GM12873 (cell line): ENCODE results near the gene ACOD1.

Source experiments
- TF ChIP-seq, protein P1 (sequence below): IDR thresholded peaks from 2 replicates; pipeline ENCODE4 v1.5.1; 2012; ENCODE audit warnings: low read depth, mild to moderate bottlenecking, moderate library complexity, low read length, control low read depth; ENCODE audit not compliant: insufficient read depth; ENCODE audit errors: missing control alignments

ACOD1 gene

DNA sequence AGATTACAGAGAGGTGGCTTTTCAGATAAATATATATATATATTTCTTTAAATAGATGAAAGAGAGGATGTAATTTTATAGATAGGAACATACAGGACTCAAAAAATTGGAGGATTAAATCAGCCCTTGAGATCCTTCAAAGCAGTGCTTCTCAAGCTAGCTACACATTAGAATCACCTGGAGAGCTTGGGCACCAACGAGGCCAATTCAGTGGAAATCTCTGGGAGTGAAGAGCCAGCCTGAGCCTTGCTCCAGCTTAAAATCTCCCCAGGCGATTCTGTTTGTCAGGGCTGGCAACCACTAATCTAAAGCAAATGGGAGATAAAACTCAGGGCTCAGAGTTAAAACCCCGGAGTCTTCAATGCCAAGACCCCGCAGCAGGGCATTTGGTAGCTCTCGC, 28.6 kb downstream of the ACOD1 start:
- TF ChIP-seq, protein P1, sequence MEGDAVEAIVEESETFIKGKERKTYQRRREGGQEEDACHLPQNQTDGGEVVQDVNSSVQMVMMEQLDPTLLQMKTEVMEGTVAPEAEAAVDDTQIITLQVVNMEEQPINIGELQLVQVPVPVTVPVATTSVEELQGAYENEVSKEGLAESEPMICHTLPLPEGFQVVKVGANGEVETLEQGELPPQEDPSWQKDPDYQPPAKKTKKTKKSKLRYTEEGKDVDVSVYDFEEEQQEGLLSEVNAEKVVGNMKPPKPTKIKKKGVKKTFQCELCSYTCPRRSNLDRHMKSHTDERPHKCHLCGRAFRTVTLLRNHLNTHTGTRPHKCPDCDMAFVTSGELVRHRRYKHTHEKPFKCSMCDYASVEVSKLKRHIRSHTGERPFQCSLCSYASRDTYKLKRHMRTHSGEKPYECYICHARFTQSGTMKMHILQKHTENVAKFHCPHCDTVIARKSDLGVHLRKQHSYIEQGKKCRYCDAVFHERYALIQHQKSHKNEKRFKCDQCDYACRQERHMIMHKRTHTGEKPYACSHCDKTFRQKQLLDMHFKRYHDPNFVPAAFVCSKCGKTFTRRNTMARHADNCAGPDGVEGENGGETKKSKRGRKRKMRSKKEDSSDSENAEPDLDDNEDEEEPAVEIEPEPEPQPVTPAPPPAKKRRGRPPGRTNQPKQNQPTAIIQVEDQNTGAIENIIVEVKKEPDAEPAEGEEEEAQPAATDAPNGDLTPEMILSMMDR: no peak

- TF ChIP-seq, protein P1: peak; percentile 97
Measured at GRCh38 chr13:76980075-76980718, 31.9 kb downstream of the ACOD1 start.

- TF ChIP-seq, protein P1: no peak
Measured at GRCh38 chr13:76982061-76982460, 33.8 kb downstream of the ACOD1 start.

GRCh38 chr13:76983676-76984075, 35.4 kb downstream of the ACOD1 start:
- TF ChIP-seq, protein P1: no peak

GRCh38 chr13:76991432-76991795, 43.1 kb downstream of the ACOD1 start:
- TF ChIP-seq, protein P1: no peak

DNA sequence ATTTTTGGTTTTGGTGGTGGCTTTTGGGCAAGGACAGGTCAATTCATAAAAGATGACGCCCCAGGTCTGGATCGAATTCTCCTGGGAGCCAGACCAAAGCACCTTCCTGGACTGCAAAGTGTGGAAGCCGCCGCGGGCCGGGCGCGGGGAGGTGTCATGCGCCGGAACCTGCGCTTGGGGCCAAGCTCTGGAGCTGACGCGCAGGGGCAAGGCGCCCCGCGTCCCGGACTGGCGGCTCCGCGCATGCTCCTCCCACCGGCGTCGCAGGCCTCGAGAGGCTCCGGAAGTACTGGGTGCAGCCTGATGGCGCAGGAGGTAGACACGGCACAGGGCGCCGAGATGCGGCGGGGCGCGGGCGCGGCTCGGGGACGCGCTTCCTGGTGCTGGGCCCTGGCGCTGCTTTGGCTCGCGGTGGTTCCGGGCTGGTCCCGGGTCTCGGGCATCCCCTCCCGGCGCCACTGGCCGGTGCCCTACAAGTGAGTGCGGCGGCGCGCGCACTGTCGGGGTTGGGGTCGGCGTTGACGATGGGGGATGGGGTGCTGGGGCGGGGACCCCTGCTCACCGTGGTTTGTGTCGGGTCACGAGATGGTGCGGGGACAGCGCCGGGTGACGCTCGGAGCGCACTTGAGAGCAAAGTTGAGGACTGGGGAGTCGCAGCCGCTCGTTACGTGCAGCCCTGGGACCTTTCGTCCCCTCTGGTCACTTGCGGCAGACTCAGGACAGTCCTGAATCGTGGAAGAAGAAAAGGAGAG, 43.7 kb downstream of the ACOD1 start, which contains the start of gene CLN5:
Gene CLN5 (plus strand): TSS at position 286 of the 752 bp plus-strand sequence. CDS start 18 bp downstream, at position 304.
- TF ChIP-seq, protein P1: peak; percentile 9

- TF ChIP-seq, protein P1: no peak
Measured at GRCh38 chr13:76992548-76993001, 44.3 kb downstream of the ACOD1 start.
